GM23338 (cell line): ENCODE data around the gene LCOR. TPM values are rescaled to one million over a fixed set of nuclear protein-coding genes. Genes with fewer than 3 reads are reported as not detected.
A peak's percentile ranks its signal among the peaks of the same experiment; 100 is the strongest.
"Not testable (repeated sequence)": the region's sequence is repeated elsewhere in the genome, so short reads cannot be mapped to it uniquely, and the experiment has no call there.

ENCODE experiments used
- ATAC-seq: fragments of 200-7000 bp; cut with Tn5 transposase; 3 replicates; pipeline ENCODE4 v1.9.1; 2020
- DNase-seq: peaks from one replicate; pipeline ENCODE4 v3.0.0-alpha.2; 2015; ENCODE audit warnings: low spot score
- H2AFZ ChIP-seq: fragments of 200-600 bp; sonication (generic); 2 replicates; pipeline ENCODE4 v1.8.0; 2016; ENCODE audit warnings: antibody characterized with exemption, mild to moderate bottlenecking, moderate library complexity
- H3F3A ChIP-seq: fragments of 200-600 bp; sonication (generic); replicated peaks from 2 replicates; pipeline ENCODE4 v1.8.0; 2017; ENCODE audit warnings: antibody characterized with exemption, mixed run types, low read depth
- H3K27ac ChIP-seq: fragments of 200-600 bp; sonication (generic); 2 replicates; pipeline ENCODE4 v1.6.1; 2016; ENCODE audit warnings: low read depth
- H3K27me3 ChIP-seq: fragments of 200-600 bp; sonication (generic); 2 replicates; pipeline ENCODE4 v1.8.0; 2016; ENCODE audit warnings: mild to moderate bottlenecking, mixed run types, moderate library complexity; ENCODE audit not compliant: insufficient read depth
- H3K36me3 ChIP-seq: fragments of 200-600 bp; sonication (generic); 2 replicates; pipeline ENCODE4 v1.8.0; 2016; ENCODE audit warnings: mild to moderate bottlenecking; ENCODE audit not compliant: insufficient read depth
- H3K4me1 ChIP-seq: fragments of 200-600 bp; sonication (generic); 2 replicates; pipeline ENCODE4 v1.8.0; 2016; ENCODE audit warnings: mild to moderate bottlenecking, moderate library complexity; ENCODE audit not compliant: insufficient read depth
- H3K4me2 ChIP-seq: fragments of 200-600 bp; sonication (generic); 2 replicates; pipeline ENCODE4 v1.7.1; 2017; ENCODE audit warnings: mixed run types
- H3K4me3 ChIP-seq: fragments of 200-600 bp; sonication (generic); 2 replicates; pipeline ENCODE4 v1.6.1; 2016; ENCODE audit warnings: mixed run types
- H3K79me2 ChIP-seq: fragments of 200-600 bp; sonication (generic); replicated peaks from 2 replicates; pipeline ENCODE4 v1.8.0; 2017; ENCODE audit warnings: mild to moderate bottlenecking; ENCODE audit not compliant: insufficient read depth
- H3K9me2 ChIP-seq: fragments of 200-600 bp; sonication (generic); 2 replicates; pipeline ENCODE4 v1.8.0; 2017; ENCODE audit not compliant: insufficient read depth
- H4K20me1 ChIP-seq: fragments of 200-600 bp; sonication (generic); replicated peaks from 2 replicates; pipeline ENCODE4 v1.8.0; 2017; ENCODE audit warnings: mild to moderate bottlenecking; ENCODE audit not compliant: insufficient read depth
- H3K27ac Mint-ChIP-seq: 2 replicates; pipeline ENCODE4 v1.8.0; 2020; ENCODE audit warnings: inconsistent platforms, mild to moderate bottlenecking, moderate library complexity, mixed read lengths
- H3K27me3 Mint-ChIP-seq: 3 replicates; pipeline ENCODE4 v1.8.0; 2022; ENCODE audit warnings: low read depth, mild to moderate bottlenecking, moderate library complexity, mixed read lengths, inconsistent platforms; ENCODE audit not compliant: insufficient read depth, poor library complexity
- H3K36me3 Mint-ChIP-seq: 3 replicates; pipeline ENCODE4 v1.8.0; 2021; ENCODE audit warnings: low read depth, mild to moderate bottlenecking, inconsistent platforms, moderate library complexity, mixed read lengths
- H3K4me1 Mint-ChIP-seq: 3 replicates; pipeline ENCODE4 v1.8.0; 2020; ENCODE audit warnings: mild to moderate bottlenecking, inconsistent platforms, mixed read lengths
- H3K4me3 Mint-ChIP-seq: 3 replicates; pipeline ENCODE4 v1.8.0; 2021; ENCODE audit warnings: moderate library complexity, mild to moderate bottlenecking, inconsistent platforms, mixed read lengths
- H3K9me3 Mint-ChIP-seq: 3 replicates; pipeline ENCODE4 v1.8.0; 2020; ENCODE audit warnings: moderate library complexity, mild to moderate bottlenecking, inconsistent platforms, mixed read lengths
- CREB1 ChIP-seq: fragments of 250-450 bp; sonication (Bioruptor Pico); IDR thresholded peaks from 2 replicates; pipeline ENCODE4 v1.5.0; 2020; ENCODE audit warnings: low read depth, mild to moderate bottlenecking, moderate library complexity
- EZH2phosphoT487 ChIP-seq: fragments of 200-600 bp; sonication (generic); IDR thresholded peaks from one replicate; pipeline ENCODE4 v1.8.1; 2018; ENCODE audit warnings: antibody characterized with exemption; ENCODE audit not compliant: unreplicated experiment
- JUNB ChIP-seq: IDR thresholded peaks from one replicate; pipeline ENCODE4 v1.6.1; 2016; ENCODE audit warnings: antibody characterized with exemption; ENCODE audit not compliant: unreplicated experiment
- NANOG ChIP-seq: IDR thresholded peaks from 2 replicates; pipeline ENCODE4 v1.6.1; 2016; ENCODE audit warnings: antibody characterized with exemption, borderline replicate concordance
- STAT1 ChIP-seq: IDR thresholded peaks from one replicate; pipeline ENCODE4 v1.6.1; 2016; ENCODE audit warnings: antibody characterized with exemption; ENCODE audit not compliant: unreplicated experiment
- ZNF114 ChIP-seq: fragments of 250-450 bp; sonication (Bioruptor Pico); IDR thresholded peaks from 2 replicates; pipeline ENCODE4 v1.5.0; 2020; ENCODE audit warnings: mild to moderate bottlenecking, moderate library complexity
- polyA plus RNA-seq: library from polyadenylated mRNA; unstranded; fragments of >200 nt; fragmentation: Nextera tagmentation; extraction: Ambion mirVana; gene quantifications from 2 replicates; pipeline ENCODE4 v1.2.1, GENCODE V29; 2016
- total RNA-seq: library from RNA; depleted of rRNA; stranded (reverse); fragments of >200 nt; shearing (Covaris generic); gene quantifications from 2 replicates; pipeline ENCODE4 v1.2.3, GENCODE V29; 2014
- TF ChIP-seq, protein P1 (sequence below), 2 experiments: fragments of 200-600 bp in 1 of 2; sonication (generic) in 1 of 2; conservative IDR thresholded peaks; 2 replicates each; pipeline versions ENCODE4 v1.5.1 to v1.6.1; 2016 to 2017; ENCODE audit warnings: antibody characterized with exemption in 2 of 2, low read depth in 2 of 2, mild to moderate bottlenecking in 2 of 2, moderate library complexity in 1 of 2
- TF ChIP-seq, protein P2 (sequence below): IDR thresholded peaks from one replicate; pipeline ENCODE4 v1.6.1; 2018; ENCODE audit warnings: antibody characterized with exemption; ENCODE audit not compliant: unreplicated experiment

The LCOR gene
- total and polyA plus RNA-seq, 2 experiments from 2014 or later = 6.9 to 14.9 TPM

DNA sequence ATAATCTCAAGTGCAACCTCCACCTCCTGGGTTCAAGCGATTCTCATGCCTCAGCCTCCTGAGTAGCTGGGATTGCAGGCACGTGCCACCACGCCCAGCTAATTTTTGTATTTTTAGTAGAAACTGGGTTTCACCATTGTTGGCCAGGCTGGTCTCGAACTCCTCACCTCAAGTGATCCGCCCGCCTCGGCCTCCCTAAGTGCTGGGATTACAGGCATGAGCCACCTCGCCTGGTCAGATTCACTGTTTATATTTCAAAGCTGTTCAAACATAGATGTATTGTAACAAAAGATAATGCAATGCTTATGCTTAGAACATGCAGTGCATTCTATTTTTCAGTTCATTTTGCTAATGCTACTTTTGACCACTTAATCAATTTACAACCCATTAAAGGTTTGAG lies 111.1 kb downstream of the LCOR start:
- not testable (repeated sequence) for H2AFZ ChIP-seq, H3F3A ChIP-seq, H3K27me3 ChIP-seq, H3K9me2 ChIP-seq, H3K4me3 ChIP-seq, H3K4me3 Mint-ChIP-seq, H3K4me1 ChIP-seq, H3K27ac Mint-ChIP-seq, H3K4me1 Mint-ChIP-seq, H3K79me2 ChIP-seq, H4K20me1 ChIP-seq, ATAC-seq, H3K27ac ChIP-seq, H3K36me3 ChIP-seq, H3K27me3 Mint-ChIP-seq, DNase-seq, H3K4me2 ChIP-seq
- Mint-ChIP-seq H3K9me3 (peaks cover 17% of the 10 kb centered on the region; the same call in 2 of the 3 replicates), H3K36me3 (peaks cover 21% of the 10 kb centered on the region; the same call in 2 of the 3 replicates)

DNA sequence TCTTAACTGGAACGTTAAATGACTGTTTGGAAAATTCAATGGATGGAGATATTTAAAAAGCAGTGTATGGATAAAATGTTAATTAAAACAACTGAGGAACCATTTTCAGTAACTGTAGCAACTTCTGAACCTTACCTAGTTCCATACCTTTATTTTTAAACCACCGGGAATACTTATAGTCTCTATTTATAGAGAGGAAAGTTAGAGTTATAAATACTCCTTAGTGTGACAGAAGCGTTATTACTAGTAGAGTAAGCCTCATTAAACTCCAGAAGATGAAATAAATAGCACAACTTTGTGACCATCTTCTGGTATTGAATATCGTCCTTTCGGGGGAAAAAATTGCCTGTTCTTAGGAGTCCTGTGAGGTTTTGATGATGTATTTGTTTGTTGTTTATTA lies 114.9 kb downstream of the LCOR start:
- Histone ChIP-seq H3K4me2 (no peak overlapping the region), H3K9me2 (no peaks in the 10 kb centered on the region), H3K4me1 (no peaks in the 10 kb centered on the region), H3K79me2 (no peaks in the 10 kb centered on the region), H3F3A (no peaks in the 10 kb centered on the region), H3K27me3 (no peaks in the 10 kb centered on the region), H3K4me3 (no peak overlapping the region), H3K27ac (no peak overlapping the region), H4K20me1 (no peaks in the 10 kb centered on the region; the same call in 1 of the 2 replicates), H2AFZ (no peak overlapping the region), H3K36me3 (no peaks in the 10 kb centered on the region)
- Mint-ChIP-seq H3K36me3 (peaks cover 5% of the 10 kb centered on the region; the same call in 2 of the 3 replicates), H3K27ac (no peak overlapping the region), H3K27me3 (no peaks in the 10 kb centered on the region), H3K4me1 (no peaks in the 10 kb centered on the region), H3K4me3 (no peak overlapping the region), H3K9me3 (peaks cover 6% of the 10 kb centered on the region; the same call in 2 of the 3 replicates)
- ATAC-seq = no peak
- DNase-seq = no peak
- TF ChIP-seq STAT1 = no peak

DNA sequence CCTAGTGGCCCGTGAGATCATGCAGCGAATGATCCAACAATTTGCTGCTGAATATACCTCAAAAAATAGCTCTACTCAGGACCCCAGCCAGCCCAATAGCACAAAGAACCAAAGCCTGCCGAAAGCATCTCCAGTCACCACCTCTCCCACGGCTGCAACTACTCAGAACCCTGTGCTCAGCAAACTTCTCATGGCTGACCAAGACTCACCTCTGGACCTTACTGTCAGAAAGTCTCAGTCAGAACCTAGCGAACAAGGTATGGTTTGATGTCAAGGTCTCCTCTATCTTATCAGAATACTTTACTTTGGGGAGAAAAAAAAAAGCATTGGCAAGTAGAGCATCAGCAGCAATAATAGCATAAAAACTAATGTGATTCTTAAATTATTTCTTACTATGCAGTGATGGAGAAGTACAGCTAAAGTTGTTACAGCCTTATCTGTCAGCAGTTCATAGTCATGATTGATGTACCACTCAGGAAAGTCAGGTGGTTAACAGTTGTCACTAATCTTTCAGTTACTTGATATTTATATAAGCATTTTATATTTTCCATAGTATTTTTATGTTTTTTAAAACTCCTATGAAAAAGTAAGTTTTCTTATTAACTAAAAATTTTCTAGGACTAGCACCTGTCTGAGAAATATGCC lies 117.1 kb downstream of the LCOR start:
- H4K20me1 ChIP-seq = no peaks in the 10 kb centered on the region; the same call in 1 of the 2 replicates
- H3K27ac Mint-ChIP-seq = no peak overlapping the region
- no peak overlapping the region for H3K27ac ChIP-seq
- H3K27me3 ChIP-seq = no peaks in the 10 kb centered on the region
- no peaks in the 10 kb centered on the region for H3K79me2 ChIP-seq
- H3K4me1 ChIP-seq = no peaks in the 10 kb centered on the region
- no peak overlapping the region for H2AFZ ChIP-seq
- H3K4me2 ChIP-seq = no peak overlapping the region
- H3K9me3 Mint-ChIP-seq = no peaks in the 10 kb centered on the region
- TF ChIP-seq JUNB = no peak
- no peak for TF ChIP-seq CREB1 (CRISPR knock-in tag)
- no peak for TF ChIP-seq NANOG
- TF ChIP-seq EZH2phosphoT487 = no peak
- TF ChIP-seq, protein P1, sequence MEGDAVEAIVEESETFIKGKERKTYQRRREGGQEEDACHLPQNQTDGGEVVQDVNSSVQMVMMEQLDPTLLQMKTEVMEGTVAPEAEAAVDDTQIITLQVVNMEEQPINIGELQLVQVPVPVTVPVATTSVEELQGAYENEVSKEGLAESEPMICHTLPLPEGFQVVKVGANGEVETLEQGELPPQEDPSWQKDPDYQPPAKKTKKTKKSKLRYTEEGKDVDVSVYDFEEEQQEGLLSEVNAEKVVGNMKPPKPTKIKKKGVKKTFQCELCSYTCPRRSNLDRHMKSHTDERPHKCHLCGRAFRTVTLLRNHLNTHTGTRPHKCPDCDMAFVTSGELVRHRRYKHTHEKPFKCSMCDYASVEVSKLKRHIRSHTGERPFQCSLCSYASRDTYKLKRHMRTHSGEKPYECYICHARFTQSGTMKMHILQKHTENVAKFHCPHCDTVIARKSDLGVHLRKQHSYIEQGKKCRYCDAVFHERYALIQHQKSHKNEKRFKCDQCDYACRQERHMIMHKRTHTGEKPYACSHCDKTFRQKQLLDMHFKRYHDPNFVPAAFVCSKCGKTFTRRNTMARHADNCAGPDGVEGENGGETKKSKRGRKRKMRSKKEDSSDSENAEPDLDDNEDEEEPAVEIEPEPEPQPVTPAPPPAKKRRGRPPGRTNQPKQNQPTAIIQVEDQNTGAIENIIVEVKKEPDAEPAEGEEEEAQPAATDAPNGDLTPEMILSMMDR (conservative IDR thresholded peaks at IDR 0.05; ENCODE audit: low read depth in 2 of 2) = peak in 1 of 2 experiments; percentile 35; a peak in 1 of 4 replicates
- TF ChIP-seq, protein P2, sequence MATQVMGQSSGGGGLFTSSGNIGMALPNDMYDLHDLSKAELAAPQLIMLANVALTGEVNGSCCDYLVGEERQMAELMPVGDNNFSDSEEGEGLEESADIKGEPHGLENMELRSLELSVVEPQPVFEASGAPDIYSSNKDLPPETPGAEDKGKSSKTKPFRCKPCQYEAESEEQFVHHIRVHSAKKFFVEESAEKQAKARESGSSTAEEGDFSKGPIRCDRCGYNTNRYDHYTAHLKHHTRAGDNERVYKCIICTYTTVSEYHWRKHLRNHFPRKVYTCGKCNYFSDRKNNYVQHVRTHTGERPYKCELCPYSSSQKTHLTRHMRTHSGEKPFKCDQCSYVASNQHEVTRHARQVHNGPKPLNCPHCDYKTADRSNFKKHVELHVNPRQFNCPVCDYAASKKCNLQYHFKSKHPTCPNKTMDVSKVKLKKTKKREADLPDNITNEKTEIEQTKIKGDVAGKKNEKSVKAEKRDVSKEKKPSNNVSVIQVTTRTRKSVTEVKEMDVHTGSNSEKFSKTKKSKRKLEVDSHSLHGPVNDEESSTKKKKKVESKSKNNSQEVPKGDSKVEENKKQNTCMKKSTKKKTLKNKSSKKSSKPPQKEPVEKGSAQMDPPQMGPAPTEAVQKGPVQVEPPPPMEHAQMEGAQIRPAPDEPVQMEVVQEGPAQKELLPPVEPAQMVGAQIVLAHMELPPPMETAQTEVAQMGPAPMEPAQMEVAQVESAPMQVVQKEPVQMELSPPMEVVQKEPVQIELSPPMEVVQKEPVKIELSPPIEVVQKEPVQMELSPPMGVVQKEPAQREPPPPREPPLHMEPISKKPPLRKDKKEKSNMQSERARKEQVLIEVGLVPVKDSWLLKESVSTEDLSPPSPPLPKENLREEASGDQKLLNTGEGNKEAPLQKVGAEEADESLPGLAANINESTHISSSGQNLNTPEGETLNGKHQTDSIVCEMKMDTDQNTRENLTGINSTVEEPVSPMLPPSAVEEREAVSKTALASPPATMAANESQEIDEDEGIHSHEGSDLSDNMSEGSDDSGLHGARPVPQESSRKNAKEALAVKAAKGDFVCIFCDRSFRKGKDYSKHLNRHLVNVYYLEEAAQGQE = no peak
- TF ChIP-seq ZNF114 (CRISPR knock-in tag) = no peak
- no peaks in the 10 kb centered on the region for H3K36me3 ChIP-seq
- no peaks in the 10 kb centered on the region for H3F3A ChIP-seq
- no peak overlapping the region for H3K4me3 Mint-ChIP-seq
- no peaks in the 10 kb centered on the region; the same call in 2 of the 3 replicates for H3K36me3 Mint-ChIP-seq
- H3K27me3 Mint-ChIP-seq = no peaks in the 10 kb centered on the region
- ATAC-seq = peak; percentile 41; the same call in 2 of the 3 replicates
- H3K9me2 ChIP-seq = no peaks in the 10 kb centered on the region
- no peaks in the 10 kb centered on the region for H3K4me1 Mint-ChIP-seq
- peak; percentile 11 for DNase-seq
- H3K4me3 ChIP-seq = no peak overlapping the region
